Prostate gland (tissue), 2 donors: Measurements from ENCODE around the gene PLAC8. TPM values are rescaled to one million over a fixed set of nuclear protein-coding genes. Genes with fewer than 3 reads are reported as not detected.

ENCODE experiments used
- DNase-seq: peaks from one replicate; pipeline ENCODE4 v3.0.0-alpha.2; 2019; ENCODE audit warnings: low spot score
- H3K27ac ChIP-seq, 2 donors: fragments of 200-600 bp; sonication (generic); 2 replicates each; pipeline ENCODE4 v1.5.1; 2017 to 2019
- H3K27me3 ChIP-seq: fragments of 200-600 bp; sonication (generic); replicated peaks from 2 replicates; pipeline ENCODE4 v1.5.1; 2019; ENCODE audit not compliant: insufficient read depth
- H3K36me3 ChIP-seq, 2 donors: fragments of 200-600 bp; sonication (generic); 1 replicate in 1 of 2; 2 replicates in 1 of 2; pipeline versions ENCODE4 v1.5.1 to v1.8.1; 2017 to 2019
- H3K4me1 ChIP-seq: fragments of 200-600 bp; sonication (generic); replicated peaks from 2 replicates; pipeline ENCODE4 v1.5.1; 2019
- H3K4me3 ChIP-seq, 2 donors: fragments of 200-600 bp; sonication (generic); 2 replicates each; pipeline ENCODE4 v1.5.1; 2017 to 2019
- H3K9me3 ChIP-seq: fragments of 200-600 bp; sonication (generic); 2 replicates; pipeline ENCODE4 v1.5.1; 2017
- CTCF ChIP-seq, 4 experiments: fragments of 200-600 bp in 2 of 4; fragments of 450-650 bp in 2 of 4; sonication (generic) in 2 of 4; IDR thresholded peaks; 1 replicate in 3 of 4; 2 replicates in 1 of 4; pipeline ENCODE4 v1.5.1; 2016 to 2019; ENCODE audit warnings: antibody characterized with exemption in 4 of 4, mild to moderate bottlenecking in 2 of 4, moderate library complexity in 2 of 4
- POLR2A ChIP-seq: fragments of 450-650 bp; IDR thresholded peaks from one replicate; pipeline ENCODE4 v1.6.1; 2016; ENCODE audit warnings: antibody characterized with exemption, mild to moderate bottlenecking
- POLR2AphosphoS5 ChIP-seq: sonication (generic); formaldehyde crosslinking; IDR thresholded peaks from one replicate; pipeline ENCODE4 v1.6.1; 2017; ENCODE audit warnings: antibody characterized with exemption
- WGBS: methylation state at CpG from one replicate; pipeline ENCODE4 v1.1.5; 2018; 5-methylcytosine and 5-hydroxymethylcytosine counted together
- intact Hi-C: fragments of 100-400 bp; cut with DNase I; formaldehyde crosslinking; loops from one replicate; pipeline ENCODE4 v1.14.2; 2022
- total RNA-seq, 2 donors: library from RNA; depleted of rRNA; stranded (reverse); fragments of >200 nt; gene quantifications; one replicate each; pipeline ENCODE4 v1.1.0, GENCODE V29; 2016

Gene PLAC8
- total RNA-seq, 2 donors from 2014 or later, result 2.6 to 3.9 TPM

GRCh38 chr4:83109480-83110222 is 4.9 kb downstream of the PLAC8 start:
- TF ChIP-seq CTCF (IDR thresholded peaks at IDR 0.05) (peak in 1 of 4 experiments; percentile 18), POLR2AphosphoS5 (no peak), POLR2A (no peak)
- WGBS, result 2% methylated on average over 45 of the region's 64 CpGs
- Histone ChIP-seq H3K9me3 (no peaks in the 10 kb centered on the region), H3K4me3 (peak overlapping the region; percentile 40 to 50), H3K27ac (peak overlapping the region; percentile 43 to 71), H3K27me3 (no peaks in the 10 kb centered on the region), H3K36me3 (no peaks in the 10 kb centered on the region), H3K4me1 (no peaks in the 10 kb centered on the region)
- peak; percentile 18 for DNase-seq
- intact Hi-C loops, result no loop called here

- Histone ChIP-seq H3K36me3 (no peaks in the 10 kb centered on the region), H3K4me3 (no peak overlapping the region), H3K27ac (no peak overlapping the region), H3K4me1 (no peaks in the 10 kb centered on the region), H3K27me3 (no peaks in the 10 kb centered on the region), H3K9me3 (no peaks in the 10 kb centered on the region)
- TF ChIP-seq POLR2A, result no peak
- TF ChIP-seq CTCF (IDR thresholded peaks at IDR 0.05), result no peak
- no peak for TF ChIP-seq POLR2AphosphoS5
- intact Hi-C loops, result no loop called here
- DNase-seq, result no peak
- WGBS, result 92% methylated on average over 26 of the region's 26 CpGs
Measured at GRCh38 chr4:83108101-83108861, 6.2 kb downstream of the PLAC8 start.

- no peak for DNase-seq
- TF ChIP-seq CTCF (IDR thresholded peaks at IDR 0.05) (no peak), POLR2AphosphoS5 (no peak), POLR2A (no peak)
- Histone ChIP-seq H3K27me3 (no peaks in the 10 kb centered on the region), H3K9me3 (no peaks in the 10 kb centered on the region), H3K4me3 (no peak overlapping the region), H3K36me3 (no peaks in the 10 kb centered on the region), H3K27ac (no peak overlapping the region), H3K4me1 (no peaks in the 10 kb centered on the region)
- intact Hi-C loops, result no loop called here
- WGBS, result 79% methylated on average over 9 of the region's 9 CpGs
Measured at GRCh38 chr4:83107631-83108030, 6.9 kb downstream of the PLAC8 start.

- Histone ChIP-seq H3K27me3 (no peaks in the 10 kb centered on the region), H3K27ac (no peak overlapping the region), H3K36me3 (no peaks in the 10 kb centered on the region), H3K9me3 (no peaks in the 10 kb centered on the region), H3K4me3 (no peak overlapping the region), H3K4me1 (no peaks in the 10 kb centered on the region)
- 93% methylated on average over 7 of the region's 7 CpGs for WGBS
- intact Hi-C loops, result no loop called here
- DNase-seq, result no peak
- TF ChIP-seq POLR2AphosphoS5 (no peak), POLR2A (no peak), CTCF (IDR thresholded peaks at IDR 0.05) (no peak)
Measured at GRCh38 chr4:83104991-83105390, 9.5 kb downstream of the PLAC8 start.
